ENCODE measurements around the gene CSNK1G2. TPM values are rescaled to one million over a fixed set of nuclear protein-coding genes. Genes with fewer than 3 reads are reported as not detected.

CSNK1G2 gene
- total RNA-seq, 2 donors from 2014 or later: 35.3 to 65.6 TPM

DNA sequence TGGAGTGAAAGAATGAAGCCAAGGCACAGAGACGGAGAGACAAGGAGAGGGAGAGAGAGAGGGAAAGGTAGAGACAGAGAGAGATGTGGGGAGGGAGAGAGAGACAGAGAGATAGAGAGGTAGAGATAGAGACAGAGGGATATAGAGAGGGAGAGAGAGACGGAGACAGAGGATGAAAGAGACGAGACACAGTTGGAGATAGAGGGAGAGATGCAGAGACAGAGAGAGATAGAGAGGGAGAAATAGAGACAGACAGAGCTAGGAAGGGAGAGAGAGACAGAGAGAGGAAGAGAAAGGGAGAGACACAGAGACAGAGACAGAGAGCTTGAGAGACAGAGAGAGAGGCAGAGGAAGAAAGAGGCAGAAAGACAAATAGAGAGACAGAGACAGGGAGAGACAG lies 4.5 kb upstream of the CSNK1G2 start:
- H3K9me3 ChIP-seq: no peaks in the 10 kb centered on the region
- H3K4me1 ChIP-seq: peaks cover 17% of the 10 kb centered on the region
- H3K27me3 ChIP-seq: no peaks in the 10 kb centered on the region
- intact Hi-C loops (cut with DNase I): no loop called here
- H3K27ac ChIP-seq: peak overlapping the region in 2 of 4 donors; percentile 2 to 27
- 83 to 96% methylated on average over 3 of the region's 3 CpGs for WGBS, 2 donors
- DNase-seq (no peak), ATAC-seq (no peak)
- H3K36me3 ChIP-seq (replicated peaks in 1 of 2; ENCODE audit: insufficient read depth in 1 of 2, low read depth in 2 of 2): no peaks in the 10 kb centered on the region
- TF ChIP-seq, protein P1, sequence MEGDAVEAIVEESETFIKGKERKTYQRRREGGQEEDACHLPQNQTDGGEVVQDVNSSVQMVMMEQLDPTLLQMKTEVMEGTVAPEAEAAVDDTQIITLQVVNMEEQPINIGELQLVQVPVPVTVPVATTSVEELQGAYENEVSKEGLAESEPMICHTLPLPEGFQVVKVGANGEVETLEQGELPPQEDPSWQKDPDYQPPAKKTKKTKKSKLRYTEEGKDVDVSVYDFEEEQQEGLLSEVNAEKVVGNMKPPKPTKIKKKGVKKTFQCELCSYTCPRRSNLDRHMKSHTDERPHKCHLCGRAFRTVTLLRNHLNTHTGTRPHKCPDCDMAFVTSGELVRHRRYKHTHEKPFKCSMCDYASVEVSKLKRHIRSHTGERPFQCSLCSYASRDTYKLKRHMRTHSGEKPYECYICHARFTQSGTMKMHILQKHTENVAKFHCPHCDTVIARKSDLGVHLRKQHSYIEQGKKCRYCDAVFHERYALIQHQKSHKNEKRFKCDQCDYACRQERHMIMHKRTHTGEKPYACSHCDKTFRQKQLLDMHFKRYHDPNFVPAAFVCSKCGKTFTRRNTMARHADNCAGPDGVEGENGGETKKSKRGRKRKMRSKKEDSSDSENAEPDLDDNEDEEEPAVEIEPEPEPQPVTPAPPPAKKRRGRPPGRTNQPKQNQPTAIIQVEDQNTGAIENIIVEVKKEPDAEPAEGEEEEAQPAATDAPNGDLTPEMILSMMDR (IDR thresholded peaks at IDR 0.05): no peak
- TF ChIP-seq POLR2A (IDR thresholded peaks at IDR 0.05): no peak
- no peak overlapping the region for H3K4me3 ChIP-seq

DNA sequence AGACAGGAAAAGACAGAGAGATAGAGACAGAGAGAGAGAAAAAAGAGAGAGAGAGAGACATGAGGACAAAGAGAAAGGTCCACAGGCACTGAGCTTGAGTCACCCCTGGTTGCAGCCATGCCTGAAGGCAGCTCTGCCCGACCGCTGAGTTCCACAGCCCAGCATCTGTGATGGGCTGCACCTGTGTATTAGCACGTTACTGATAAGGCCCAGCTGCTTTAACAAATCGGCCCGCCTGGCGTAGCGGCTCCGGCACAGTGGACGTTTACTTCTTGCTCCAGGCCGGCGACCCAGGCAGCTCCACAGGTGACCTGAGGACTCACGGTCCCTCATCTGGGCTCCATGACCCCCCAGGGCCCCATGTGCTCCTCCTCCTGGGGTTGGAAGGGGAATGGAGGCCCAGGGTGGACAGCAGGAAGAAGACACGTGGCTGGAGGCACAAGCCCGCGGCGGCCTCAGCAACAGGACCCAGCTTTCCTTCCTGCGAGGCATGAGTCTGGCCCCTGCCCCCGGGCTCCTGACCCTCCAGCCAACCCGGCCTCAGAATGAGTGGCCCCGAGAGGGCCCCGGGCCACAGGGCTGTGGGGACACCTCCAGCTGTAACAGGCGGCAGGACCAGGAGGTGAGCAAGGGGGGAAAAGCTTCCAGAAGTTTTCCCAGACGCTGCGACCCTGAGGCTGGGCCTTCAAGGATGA lies 3.9 kb upstream of the CSNK1G2 start:
- no peak for ATAC-seq
- H3K4me3 ChIP-seq: no peak overlapping the region
- TF ChIP-seq, protein P1 (IDR thresholded peaks at IDR 0.05): no peak
- TF ChIP-seq POLR2A (IDR thresholded peaks at IDR 0.05): no peak
- no peaks in the 10 kb centered on the region for H3K9me3 ChIP-seq
- no peak for DNase-seq
- peaks cover 17% of the 10 kb centered on the region for H3K4me1 ChIP-seq
- H3K36me3 ChIP-seq (replicated peaks in 1 of 2; ENCODE audit: insufficient read depth in 1 of 2, low read depth in 2 of 2): no peaks in the 10 kb centered on the region
- 84 to 87% methylated on average over 15 to 24 of the region's 24 CpGs for WGBS, 2 donors
- intact Hi-C loops (cut with DNase I): no loop called here
- no peak overlapping the region for H3K27ac ChIP-seq
- H3K27me3 ChIP-seq: no peaks in the 10 kb centered on the region

- no peaks in the 10 kb centered on the region for H3K36me3 ChIP-seq (replicated peaks in 1 of 2; ENCODE audit: insufficient read depth in 1 of 2, low read depth in 2 of 2)
- H3K4me1 ChIP-seq: peaks cover 25% of the 10 kb centered on the region
- TF ChIP-seq POLR2A (IDR thresholded peaks at IDR 0.05): no peak
- TF ChIP-seq, protein P1 (IDR thresholded peaks at IDR 0.05): no peak
- WGBS, 2 donors: 74 to 82% methylated on average over 6 to 7 of the region's 7 CpGs
- no peaks in the 10 kb centered on the region for H3K9me3 ChIP-seq
- no peak overlapping the region for H3K27ac ChIP-seq
- no peaks in the 10 kb centered on the region for H3K27me3 ChIP-seq
- H3K4me3 ChIP-seq: no peak overlapping the region
- DNase-seq (no peak), ATAC-seq (no peak)
- intact Hi-C loops (cut with DNase I): no loop called here
Measured at GRCh38 chr19:1938071-1938470, 2.9 kb upstream of the CSNK1G2 start.

GRCh38 chr19:1942078-1942933 lies 1.3 kb downstream of the CSNK1G2 start:
- DNase-seq (peak; percentile 80 to 84 (median 83)), ATAC-seq (peak; percentile 59)
- Histone ChIP-seq H3K9me3 (no peaks in the 10 kb centered on the region), H3K4me1 (peaks cover 33% of the 10 kb centered on the region), H3K27ac (peak overlapping the region; percentile 75 to 97 (median 86)), H3K4me3 (peak overlapping the region; percentile 52 to 72), H3K36me3 (replicated peaks in 1 of 2; ENCODE audit: insufficient read depth in 1 of 2, low read depth in 2 of 2) (no peaks in the 10 kb centered on the region), H3K27me3 (no peaks in the 10 kb centered on the region)
- intact Hi-C loops (cut with DNase I): no loop called here
- TF ChIP-seq, protein P1 (IDR thresholded peaks at IDR 0.05): no peak
- peak in 2 of 3 donors; percentile 56 to 59 for TF ChIP-seq POLR2A (IDR thresholded peaks at IDR 0.05)
- WGBS, 2 donors: 0 to 2% methylated on average over 15 to 40 of the region's 40 CpGs
